GM21737 (cell line): ENCODE measurements around the gene FSD2.
"Not testable (repeated sequence)": the region's sequence is repeated elsewhere in the genome, so short reads cannot be mapped to it uniquely, and the experiment has no call there.

Experiments
- ATAC-seq: cut with Tn5 transposase; IDR thresholded peaks from one replicate; pipeline ENCODE4 v1.9.1; 2021; ENCODE audit warnings: mild to moderate bottlenecking, moderate library complexity; ENCODE audit not compliant: unreplicated experiment

FSD2 gene

GRCh38 chr15:82793737-82794136, 12.1 kb downstream of the FSD2 start:
- ATAC-seq, result no peak

- ATAC-seq, result no peak
These were observed 13.8 kb downstream of the FSD2 start for GRCh38 chr15:82792068-82792467.

- no peak for ATAC-seq
These were observed 15.5 kb downstream of the FSD2 start for GRCh38 chr15:82790321-82790720.

- ATAC-seq, result no peak
These were observed 16.4 kb downstream of the FSD2 start for GRCh38 chr15:82789491-82789890.

- no peak for ATAC-seq
These were observed 17.4 kb downstream of the FSD2 start for GRCh38 chr15:82788496-82788895.

GRCh38 chr15:82781349-82781748, 24.5 kb downstream of the FSD2 start:
- no peak for ATAC-seq

- ATAC-seq, result no peak
These were observed 27.1 kb downstream of the FSD2 start for GRCh38 chr15:82778755-82779154.

GRCh38 chr15:82774496-82774895, 31.4 kb downstream of the FSD2 start:
- ATAC-seq, result no peak

GRCh38 chr15:82771789-82772607, 33.9 kb downstream of the FSD2 start:
- no peak for ATAC-seq

- no peak for ATAC-seq
These were observed 37.3 kb downstream of the FSD2 start for GRCh38 chr15:82768414-82769054.

- ATAC-seq, result no peak
These were observed 38.6 kb downstream of the FSD2 start for GRCh38 chr15:82767163-82767829.

GRCh38 chr15:82766201-82766600, 39.7 kb downstream of the FSD2 start:
- ATAC-seq, result not testable (repeated sequence)

GRCh38 chr15:82764740-82765139, 41.1 kb downstream of the FSD2 start:
- ATAC-seq, result no peak

- ATAC-seq, result no peak
These were observed 41.8 kb downstream of the FSD2 start for GRCh38 chr15:82764117-82764490.

- ATAC-seq, result no peak
These were observed 42.3 kb downstream of the FSD2 start for GRCh38 chr15:82763361-82764116.

GRCh38 chr15:82751308-82751707, 54.6 kb downstream of the FSD2 start:
- no peak for ATAC-seq

- peak; percentile 22 for ATAC-seq
These were observed 55.1 kb downstream of the FSD2 start for GRCh38 chr15:82750831-82751180.

GRCh38 chr15:82749951-82750830, 55.7 kb downstream of the FSD2 start:
- peak; percentile 92 for ATAC-seq

- no peak for ATAC-seq
These were observed 57.6 kb downstream of the FSD2 start for GRCh38 chr15:82748315-82748714.

- no peak for ATAC-seq
These were observed 62.1 kb downstream of the FSD2 start for GRCh38 chr15:82743810-82744209.
